ENCODE measurements around the gene LLGL2. TPM values are rescaled to one million over a fixed set of nuclear protein-coding genes. Genes with fewer than 3 reads are reported as not detected.

Gene LLGL2
- total RNA-seq, 2 donors from 2014 or later: 401 to 497 TPM

GRCh38 chr17:75500419-75501216, 24.9 kb upstream of the LLGL2 start:
- Histone ChIP-seq H3K36me3 (no peaks in the 10 kb centered on the region), H3K27me3 (no peaks in the 10 kb centered on the region), H3K9ac (ENCODE audit: low read depth in 2 of 2, low read length in 2 of 2) (no peak overlapping the region), H3K9me3 (no peaks in the 10 kb centered on the region), H3K4me3 (no peak overlapping the region), H3K27ac (no peak overlapping the region), H3K4me1 (no peaks in the 10 kb centered on the region)
- no peak for TF ChIP-seq CTCF (IDR thresholded peaks at IDR 0.05)
- no peak for DNase-seq
- intact Hi-C loops (cut with DNase I): no loop called here

GRCh38 chr17:75501378-75502071, 24.0 kb upstream of the LLGL2 start:
- no peak for DNase-seq
- Histone ChIP-seq H3K27ac (no peak overlapping the region), H3K9me3 (no peaks in the 10 kb centered on the region), H3K27me3 (no peaks in the 10 kb centered on the region), H3K36me3 (no peaks in the 10 kb centered on the region), H3K4me1 (no peaks in the 10 kb centered on the region), H3K4me3 (no peak overlapping the region), H3K9ac (ENCODE audit: low read depth in 2 of 2, low read length in 2 of 2) (no peak overlapping the region)
- intact Hi-C loops (cut with DNase I): no loop called here
- TF ChIP-seq CTCF (IDR thresholded peaks at IDR 0.05): no peak

GRCh38 chr17:75502072-75502720, 23.3 kb upstream of the LLGL2 start:
- H3K9ac ChIP-seq (ENCODE audit: low read depth in 2 of 2, low read length in 2 of 2): no peak overlapping the region
- H3K27ac ChIP-seq: no peak overlapping the region
- no peak for DNase-seq
- no peaks in the 10 kb centered on the region for H3K27me3 ChIP-seq
- no peaks in the 10 kb centered on the region for H3K9me3 ChIP-seq
- H3K36me3 ChIP-seq: no peaks in the 10 kb centered on the region
- no peak for TF ChIP-seq CTCF (IDR thresholded peaks at IDR 0.05)
- no peaks in the 10 kb centered on the region for H3K4me1 ChIP-seq
- intact Hi-C loops (cut with DNase I): no loop called here
- no peak overlapping the region for H3K4me3 ChIP-seq

GRCh38 chr17:75502721-75503329, 22.7 kb upstream of the LLGL2 start:
- no peaks in the 10 kb centered on the region for H3K27me3 ChIP-seq
- H3K4me1 ChIP-seq: no peaks in the 10 kb centered on the region
- DNase-seq: no peak
- TF ChIP-seq CTCF (IDR thresholded peaks at IDR 0.05): no peak
- H3K4me3 ChIP-seq: no peak overlapping the region
- H3K9ac ChIP-seq (ENCODE audit: low read depth in 2 of 2, low read length in 2 of 2): no peak overlapping the region
- intact Hi-C loops (cut with DNase I): no loop called here
- no peaks in the 10 kb centered on the region for H3K9me3 ChIP-seq
- H3K27ac ChIP-seq: no peak overlapping the region
- no peaks in the 10 kb centered on the region for H3K36me3 ChIP-seq

GRCh38 chr17:75503337-75503950, 22.1 kb upstream of the LLGL2 start:
- Histone ChIP-seq H3K27me3 (no peaks in the 10 kb centered on the region), H3K4me1 (no peaks in the 10 kb centered on the region), H3K27ac (no peak overlapping the region), H3K9ac (ENCODE audit: low read depth in 2 of 2, low read length in 2 of 2) (no peak overlapping the region), H3K9me3 (no peaks in the 10 kb centered on the region), H3K4me3 (no peak overlapping the region), H3K36me3 (no peaks in the 10 kb centered on the region)
- DNase-seq: no peak
- TF ChIP-seq CTCF (IDR thresholded peaks at IDR 0.05): no peak
- intact Hi-C loops (cut with DNase I): no loop called here
